ENCODE measurements around the gene PLN. TPM values are rescaled to one million over a fixed set of nuclear protein-coding genes. Genes with fewer than 3 reads are reported as not detected.

PLN gene
- polyA plus RNA-seq, 3 donors, result 0.28 TPM; not detected in 2

GRCh38 chr6:118562248-118562647 is 14.2 kb downstream of the PLN start:
- Mint-ChIP-seq H3K4me3 (no peak overlapping the region), H3K27me3 (ENCODE audit: low read depth in 3 of 3) (no peaks in the 10 kb centered on the region), H3K4me1 (peaks cover 16% of the 10 kb centered on the region), H3K36me3 (peaks cover 21 to 37% of the 10 kb centered on the region in 2 donors), H3K27ac (peak overlapping the region in 1 of 7 donors; percentile 25), H3K9me3 (no peaks in the 10 kb centered on the region)
- H3K79me2 ChIP-seq (ENCODE audit: insufficient read depth, low read length), result no peaks in the 10 kb centered on the region
- no peak for TF ChIP-seq CTCF (IDR thresholded peaks at IDR 0.05)
- no peak overlapping the region for H3K27ac ChIP-seq (ENCODE audit: low read depth in 1 of 2, low read length in 2 of 2)
- H4K20me1 ChIP-seq (ENCODE audit: insufficient read depth, low read length), result peaks cover 92% of the 10 kb centered on the region
- H3K4me2 ChIP-seq (replicated peaks; ENCODE audit: extremely low read depth, low read length, poor library complexity, severe bottlenecking), result no peak overlapping the region
- H3K36me3 ChIP-seq (replicated peaks in 1 of 2; ENCODE audit: control insufficient read depth in 1 of 2, insufficient read depth in 2 of 2, low read length in 2 of 2), result peaks cover 13 to 38% of the 10 kb centered on the region in 2 donors
- intact Hi-C loops (cut with micrococcal nuclease), result no loop called here
- H3K4me1 ChIP-seq (ENCODE audit: control insufficient read depth in 1 of 2, insufficient read depth in 2 of 2, low read length in 2 of 2), result peaks cover 0 to 7% of the 10 kb centered on the region in 2 donors
- DNase-seq, result no peak
- H3K9me3 ChIP-seq (replicated peaks in 1 of 2; ENCODE audit: control insufficient read depth in 1 of 2, insufficient read depth in 1 of 2, low read length in 2 of 2), result no peaks in the 10 kb centered on the region
- H3K27me3 ChIP-seq (ENCODE audit: control insufficient read depth in 2 of 2, insufficient read depth in 2 of 2, low read length in 2 of 2), result no peaks in the 10 kb centered on the region
- H2AFZ ChIP-seq (ENCODE audit: insufficient read depth, low read depth, low read length, poor library complexity, severe bottlenecking), result no peak overlapping the region
- no peak overlapping the region for H3K4me3 ChIP-seq (replicated peaks in 1 of 3; ENCODE audit: low read depth in 2 of 3, low read length in 3 of 3)
- no CpG with 5 or more reads among the region's 1 CpG for WGBS (ENCODE audit: insufficient coverage)
- no peak overlapping the region for H3K9ac ChIP-seq (ENCODE audit: insufficient read depth, low read length, poor library complexity, severe bottlenecking)

- H3K36me3 ChIP-seq (replicated peaks in 1 of 2; ENCODE audit: control insufficient read depth in 1 of 2, insufficient read depth in 2 of 2, low read length in 2 of 2), result peaks cover 13 to 38% of the 10 kb centered on the region in 2 donors
- no peak overlapping the region for H3K9ac ChIP-seq (ENCODE audit: insufficient read depth, low read length, poor library complexity, severe bottlenecking)
- no peaks in the 10 kb centered on the region for H3K9me3 ChIP-seq (replicated peaks in 1 of 2; ENCODE audit: control insufficient read depth in 1 of 2, insufficient read depth in 1 of 2, low read length in 2 of 2)
- peaks cover 0 to 7% of the 10 kb centered on the region in 2 donors for H3K4me1 ChIP-seq (ENCODE audit: control insufficient read depth in 1 of 2, insufficient read depth in 2 of 2, low read length in 2 of 2)
- no peaks in the 10 kb centered on the region for H3K27me3 ChIP-seq (ENCODE audit: control insufficient read depth in 2 of 2, insufficient read depth in 2 of 2, low read length in 2 of 2)
- Mint-ChIP-seq H3K4me1 (peaks cover 16% of the 10 kb centered on the region), H3K36me3 (peaks cover 16 to 32% of the 10 kb centered on the region in 2 donors), H3K4me3 (no peak overlapping the region), H3K27me3 (ENCODE audit: low read depth in 3 of 3) (no peaks in the 10 kb centered on the region), H3K27ac (no peak overlapping the region), H3K9me3 (no peaks in the 10 kb centered on the region)
- peaks cover 92% of the 10 kb centered on the region for H4K20me1 ChIP-seq (ENCODE audit: insufficient read depth, low read length)
- H3K79me2 ChIP-seq (ENCODE audit: insufficient read depth, low read length), result no peaks in the 10 kb centered on the region
- no peak overlapping the region for H2AFZ ChIP-seq (ENCODE audit: insufficient read depth, low read depth, low read length, poor library complexity, severe bottlenecking)
- intact Hi-C loops (cut with micrococcal nuclease), result no loop called here
- no peak overlapping the region for H3K4me2 ChIP-seq (replicated peaks; ENCODE audit: extremely low read depth, low read length, poor library complexity, severe bottlenecking)
- no peak overlapping the region for H3K27ac ChIP-seq (ENCODE audit: low read depth in 1 of 2, low read length in 2 of 2)
- H3K4me3 ChIP-seq (replicated peaks in 1 of 3; ENCODE audit: low read depth in 2 of 3, low read length in 3 of 3), result no peak overlapping the region
- WGBS (ENCODE audit: insufficient coverage), result no CpG with 5 or more reads among the region's 1 CpG
- DNase-seq, result no peak
- no peak for TF ChIP-seq CTCF (IDR thresholded peaks at IDR 0.05)
These were observed 14.9 kb downstream of the PLN start for GRCh38 chr6:118562959-118563358.

Measured in CD14-positive monocyte (primary cell).